GM21576 (cell line): ENCODE results near the gene TSC22D2.

Source experiments
- ATAC-seq: cut with Tn5 transposase; IDR thresholded peaks from one replicate; pipeline ENCODE4 v1.9.1; 2021; ENCODE audit warnings: mild to moderate bottlenecking, moderate library complexity; ENCODE audit not compliant: unreplicated experiment

TSC22D2 gene

DNA sequence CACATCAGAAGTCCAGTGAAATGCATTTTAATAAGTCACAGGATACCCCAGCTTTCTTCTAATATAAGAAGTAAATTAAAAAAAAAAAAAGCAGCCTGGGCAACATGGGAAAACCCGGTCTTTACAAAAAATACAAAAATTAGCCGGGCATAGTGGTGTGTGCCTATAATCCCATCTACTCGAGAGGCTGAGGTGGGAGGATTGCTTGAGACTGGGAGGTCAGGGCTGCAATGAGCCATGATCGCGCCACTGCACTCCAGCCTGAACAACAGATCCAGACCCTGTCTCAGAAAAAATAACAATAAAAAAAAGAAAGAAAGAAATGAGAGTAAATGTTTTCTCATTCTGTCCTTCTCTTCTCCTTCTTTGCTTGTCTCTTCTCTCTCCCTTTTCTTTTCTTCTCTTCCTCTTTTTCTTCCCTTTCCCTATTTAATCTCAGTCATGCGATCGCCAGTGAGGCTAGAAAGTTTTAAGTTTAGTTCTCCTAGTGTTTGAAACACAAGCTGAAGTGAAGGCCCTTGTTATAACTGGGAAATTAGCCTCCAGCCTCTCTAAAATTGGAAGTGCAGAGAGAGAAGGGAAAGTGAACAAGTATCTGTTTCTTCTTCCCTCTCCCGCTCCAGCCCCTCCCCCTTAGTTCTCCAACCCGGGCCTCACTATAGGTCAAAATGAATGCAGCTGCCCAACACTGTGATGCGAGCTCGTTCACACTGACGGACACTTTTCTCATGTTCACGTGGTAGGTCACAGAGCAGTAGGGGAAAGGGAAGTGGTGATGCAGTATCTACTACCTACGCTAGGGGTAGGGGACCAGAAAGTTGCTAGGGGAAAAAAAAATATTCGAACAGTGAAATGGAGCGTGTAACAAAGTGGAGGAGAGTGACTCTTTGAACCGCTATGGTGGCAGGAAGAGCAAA lies 23.5 kb upstream of the TSC22D2 start:
- peak; percentile 98 for ATAC-seq

DNA sequence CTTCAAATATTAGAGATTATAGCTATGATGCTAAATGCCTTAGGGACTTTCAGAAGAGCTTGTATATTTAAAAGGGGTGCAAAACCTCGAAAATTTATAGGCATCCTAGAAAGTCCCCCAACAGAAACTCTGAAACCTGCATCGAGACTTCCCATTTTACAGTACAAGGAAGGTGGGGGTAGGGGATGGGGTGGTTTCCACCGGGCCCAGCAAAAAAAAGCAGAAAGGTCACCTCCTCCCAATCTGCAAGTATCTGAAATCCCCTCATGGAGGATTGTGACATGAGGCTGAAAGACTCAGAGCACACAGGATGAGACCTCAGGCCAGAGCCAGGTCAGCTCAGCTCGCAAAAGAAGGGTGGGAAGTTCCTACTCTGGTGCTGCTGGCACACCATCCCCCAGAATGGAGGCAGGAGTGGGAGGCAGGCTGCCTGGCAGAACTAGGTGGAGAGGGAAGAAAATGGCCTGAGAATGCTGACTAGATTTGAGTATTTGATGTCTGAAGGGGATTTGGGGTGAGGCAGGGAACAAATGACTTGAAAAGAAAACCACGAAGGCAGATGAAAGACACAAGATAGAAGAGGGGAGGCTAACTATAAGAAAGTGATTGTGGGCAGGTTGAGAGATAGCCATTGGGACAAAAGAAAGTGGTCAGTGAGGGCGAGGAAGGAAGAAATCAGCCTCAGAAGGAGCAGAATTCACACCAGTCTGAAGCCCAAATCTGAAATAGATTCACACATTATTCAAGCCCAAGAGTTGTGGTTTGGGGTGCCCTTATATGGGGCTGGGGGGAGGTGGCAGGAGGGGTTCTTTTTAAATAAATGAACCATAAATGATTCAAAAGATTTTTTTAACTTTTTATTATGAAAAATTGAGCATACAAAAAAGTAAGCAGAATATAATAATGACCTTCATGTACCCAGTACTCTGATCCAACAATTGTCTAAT lies 22.5 kb upstream of the TSC22D2 start:
- ATAC-seq = peak; percentile 34

DNA sequence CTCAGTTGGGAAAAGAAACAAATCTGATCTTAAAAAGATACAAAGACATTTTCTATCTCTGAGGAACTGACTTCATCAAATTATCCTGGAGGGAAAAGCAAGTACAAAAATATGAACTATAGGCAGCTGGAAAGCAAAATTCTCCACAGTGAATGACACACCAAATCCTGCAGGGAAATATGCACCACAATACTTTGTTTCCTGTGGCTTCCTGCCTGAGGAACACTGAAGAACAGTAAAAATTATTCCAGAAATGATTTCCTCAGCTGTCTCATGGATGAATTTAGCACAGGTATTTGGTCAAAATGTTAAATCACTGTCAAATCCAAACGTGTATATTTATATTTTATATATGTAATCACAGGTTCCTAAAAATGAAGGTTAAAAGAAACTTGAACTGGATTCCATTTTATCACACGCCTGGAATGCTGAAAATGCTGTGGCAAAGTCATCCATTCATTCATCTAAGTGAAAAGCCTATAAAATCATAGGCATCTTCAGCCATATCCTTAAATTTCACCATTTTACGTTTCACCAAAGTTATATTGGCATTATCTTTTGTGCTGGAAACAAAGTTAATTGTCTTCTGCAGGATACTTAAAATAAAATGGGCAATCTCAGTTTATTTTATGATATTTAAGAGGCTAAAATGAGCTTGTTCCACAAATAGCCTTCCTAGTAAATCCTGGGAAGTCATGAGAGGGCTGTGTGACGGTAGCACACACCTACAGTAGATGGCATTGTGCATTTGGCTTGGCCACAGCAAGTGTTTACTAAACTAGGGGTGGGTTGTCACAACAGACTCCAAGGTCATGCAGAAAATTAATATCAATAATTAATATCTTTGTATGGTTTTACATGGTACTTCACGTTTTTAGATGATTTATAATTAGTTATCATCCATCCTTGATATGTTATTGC lies 19.3 kb upstream of the TSC22D2 start:
- no peak for ATAC-seq

DNA sequence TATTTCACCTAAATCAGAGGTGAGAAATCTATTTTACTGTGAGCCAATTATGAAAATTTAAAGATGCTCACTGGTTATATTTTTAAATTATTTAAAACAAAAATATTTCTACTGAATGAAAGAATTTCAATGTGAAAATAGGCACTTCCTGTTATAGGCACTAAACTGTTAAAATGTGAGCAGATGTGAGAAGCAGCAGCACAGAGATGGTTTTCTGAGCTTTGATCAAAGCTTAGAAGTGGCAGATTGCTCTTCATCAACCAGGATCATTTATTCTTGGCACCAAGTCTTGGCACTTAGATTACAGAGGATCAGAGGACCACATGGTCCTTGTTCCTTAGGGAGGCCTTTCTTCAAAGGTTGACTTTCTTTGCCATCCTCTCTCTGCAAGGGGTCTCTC lies 18.0 kb upstream of the TSC22D2 start:
- ATAC-seq = no peak

DNA sequence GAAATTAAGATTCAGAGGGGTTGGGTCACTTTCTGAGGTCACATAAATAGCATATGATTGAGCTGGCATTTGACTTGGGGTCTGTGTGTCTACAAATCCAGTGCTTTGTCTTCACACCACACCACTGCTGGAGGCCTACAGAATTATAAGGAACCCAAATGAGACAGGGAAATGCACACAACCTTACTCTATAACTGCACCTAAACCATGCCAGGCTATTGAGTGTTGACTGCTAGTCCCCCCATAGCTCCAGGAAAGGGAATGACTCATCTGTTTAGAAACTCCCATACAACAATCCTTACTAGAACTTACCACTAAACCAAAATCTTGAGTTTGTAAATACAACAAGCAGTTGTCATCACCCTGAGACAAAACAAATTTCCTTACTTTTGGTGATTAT lies 16.9 kb upstream of the TSC22D2 start:
- no peak for ATAC-seq

DNA sequence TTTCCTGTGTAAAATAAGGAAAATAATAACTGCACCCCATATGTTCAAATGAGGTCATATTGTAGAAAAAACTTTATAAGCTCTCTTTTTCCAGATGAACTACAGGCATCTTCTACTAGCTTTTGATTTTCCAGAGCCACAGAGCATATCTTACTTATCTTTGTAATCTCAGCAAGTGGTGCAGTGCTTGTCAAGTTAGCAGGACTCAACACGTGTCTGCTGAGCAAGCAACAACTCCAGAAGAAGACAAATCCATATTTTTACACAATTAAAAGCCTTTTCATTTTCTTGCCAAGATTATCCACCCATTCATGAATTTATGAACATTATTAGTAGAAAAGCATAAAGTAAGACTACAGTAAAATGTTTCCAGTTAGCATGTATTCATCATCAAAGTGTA lies 14.4 kb upstream of the TSC22D2 start:
- no peak for ATAC-seq

DNA sequence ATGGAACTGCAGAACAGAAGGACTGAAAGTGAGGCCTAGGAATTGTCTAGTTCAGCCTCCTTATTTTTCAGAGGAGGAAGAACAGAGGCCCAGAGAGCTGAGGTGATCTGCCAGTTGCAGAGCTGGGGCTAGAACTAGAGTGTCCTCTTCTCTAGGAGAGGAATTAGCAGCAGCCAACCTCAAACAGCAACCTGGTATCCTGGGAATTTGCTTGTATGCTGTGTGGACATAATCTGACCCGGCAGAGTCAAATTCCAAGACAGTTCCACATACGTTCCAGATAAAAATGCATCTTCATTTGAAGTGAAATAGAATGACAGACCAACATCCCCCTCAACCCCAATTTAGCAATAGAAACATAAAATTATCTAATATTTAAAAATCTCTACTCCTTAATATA lies 13.5 kb upstream of the TSC22D2 start:
- ATAC-seq = no peak

DNA sequence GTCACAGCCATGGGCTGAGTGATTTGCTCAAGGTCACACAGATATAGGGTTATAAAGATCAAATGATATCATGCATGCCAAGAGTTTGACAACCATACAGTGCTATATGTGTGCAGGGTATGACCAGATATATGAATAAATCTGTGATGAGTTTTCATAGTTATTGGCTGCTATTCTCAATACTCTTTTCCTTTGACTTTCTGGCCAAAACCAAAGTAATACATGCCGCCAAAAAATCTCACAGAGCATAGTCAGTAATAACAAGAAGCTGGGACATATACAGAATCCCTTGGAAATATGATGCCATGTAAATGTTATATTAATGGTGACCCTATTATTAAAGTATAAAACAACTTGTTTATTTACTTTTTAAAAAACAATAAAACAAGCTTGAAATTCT lies 11.6 kb upstream of the TSC22D2 start:
- no peak for ATAC-seq

DNA sequence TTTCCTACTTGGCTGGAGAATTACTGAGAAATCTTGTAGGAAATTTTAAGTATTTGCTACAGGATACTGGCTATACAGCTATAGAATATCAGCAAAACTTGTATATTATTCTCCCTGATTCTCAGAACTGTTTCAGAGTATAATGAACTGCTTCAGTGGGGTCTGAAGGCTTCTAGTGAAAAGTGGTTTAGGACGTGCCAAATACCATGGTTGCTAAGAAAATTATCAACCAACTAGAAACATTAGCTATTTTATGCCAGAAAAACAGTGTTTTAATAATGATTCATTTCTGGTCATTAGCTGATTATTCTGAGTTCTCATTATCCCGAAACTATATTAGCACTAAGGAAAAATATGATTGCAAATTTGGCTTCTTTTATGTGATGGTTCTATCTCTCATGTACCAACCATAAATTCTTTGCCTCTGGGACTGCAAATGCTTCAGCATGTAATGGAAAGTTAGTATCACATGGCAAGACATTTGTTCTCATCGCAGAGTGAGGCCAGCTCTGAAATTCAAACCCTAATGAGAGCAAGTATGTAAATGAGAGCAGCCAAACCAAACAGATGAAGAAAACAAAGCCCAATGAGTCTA lies 11.0 kb upstream of the TSC22D2 start:
- no peak for ATAC-seq

DNA sequence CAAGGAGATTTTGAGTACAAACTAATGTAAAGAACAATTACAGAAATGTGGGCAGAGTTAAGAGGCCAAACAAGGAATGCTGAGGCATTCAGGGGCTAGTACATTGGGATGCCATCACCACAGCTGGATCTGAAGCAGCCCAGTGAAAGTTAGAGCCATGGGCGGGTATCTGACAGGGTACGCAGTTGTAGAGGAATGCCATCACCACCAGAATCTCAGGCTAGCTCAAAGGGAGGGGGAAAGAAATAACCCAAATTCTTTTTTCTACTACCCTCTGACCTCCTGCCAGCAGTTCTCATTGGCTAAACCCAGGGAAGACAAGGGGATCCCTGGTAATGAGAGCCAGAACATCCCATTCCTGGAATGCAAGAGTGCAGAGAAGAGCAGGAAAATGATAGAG lies 9.0 kb upstream of the TSC22D2 start:
- no peak for ATAC-seq

DNA sequence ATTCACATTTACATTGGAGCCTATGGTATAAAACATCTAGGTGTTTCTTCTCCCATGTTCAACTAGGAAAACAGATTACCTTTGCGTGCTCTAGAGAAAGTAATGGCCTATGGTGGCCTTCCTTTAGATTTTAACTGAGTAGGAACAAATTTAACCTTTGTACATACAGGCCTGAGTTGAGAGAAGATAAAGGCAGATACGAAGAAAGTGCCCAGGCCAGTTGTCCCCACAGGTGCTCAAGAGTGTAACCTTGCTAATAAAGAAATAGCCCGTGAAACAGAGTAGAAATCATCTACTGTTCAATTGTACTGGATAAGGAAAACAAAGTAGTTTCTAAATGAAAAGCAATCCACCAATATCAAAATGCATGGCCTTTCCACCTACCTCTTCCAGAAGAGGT lies 6.8 kb upstream of the TSC22D2 start:
- no peak for ATAC-seq

DNA sequence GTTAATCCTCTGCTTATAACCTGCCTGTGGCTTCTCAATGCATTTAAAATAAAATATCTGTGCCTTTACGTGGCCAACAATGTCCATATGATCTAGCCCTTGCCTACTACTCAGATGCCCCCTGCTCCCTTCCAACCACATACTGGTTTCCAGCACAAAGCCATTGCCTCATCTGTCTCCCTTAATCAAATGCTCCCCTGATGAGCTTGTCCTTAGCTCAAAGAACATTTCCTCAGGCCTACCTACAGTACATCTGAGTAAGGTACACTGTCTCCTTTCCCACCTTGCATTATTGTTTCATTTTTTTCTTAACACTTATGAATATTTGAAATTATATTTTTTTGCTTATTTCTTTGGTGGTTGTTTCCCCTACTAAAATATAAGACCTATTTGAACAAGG lies 5.9 kb upstream of the TSC22D2 start:
- no peak for ATAC-seq

DNA sequence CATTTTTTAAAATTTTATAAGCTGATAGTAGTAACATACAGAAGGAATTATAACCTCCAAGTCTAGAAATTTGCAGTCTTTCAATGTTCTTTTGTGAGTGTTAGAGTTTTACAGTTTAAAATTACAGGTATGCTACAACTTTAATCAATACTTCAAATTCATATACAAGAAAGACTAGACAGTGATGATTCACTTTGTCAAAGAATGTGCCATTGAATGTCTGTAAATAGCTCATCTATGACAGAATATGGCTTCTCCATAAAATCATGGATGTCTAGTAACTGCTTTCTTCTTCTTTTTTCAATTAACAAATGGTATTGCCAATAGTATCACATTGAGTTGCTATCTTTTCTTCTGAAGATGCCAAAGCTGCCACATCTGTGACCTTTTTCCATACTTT lies 4.1 kb upstream of the TSC22D2 start:
- ATAC-seq = no peak

DNA sequence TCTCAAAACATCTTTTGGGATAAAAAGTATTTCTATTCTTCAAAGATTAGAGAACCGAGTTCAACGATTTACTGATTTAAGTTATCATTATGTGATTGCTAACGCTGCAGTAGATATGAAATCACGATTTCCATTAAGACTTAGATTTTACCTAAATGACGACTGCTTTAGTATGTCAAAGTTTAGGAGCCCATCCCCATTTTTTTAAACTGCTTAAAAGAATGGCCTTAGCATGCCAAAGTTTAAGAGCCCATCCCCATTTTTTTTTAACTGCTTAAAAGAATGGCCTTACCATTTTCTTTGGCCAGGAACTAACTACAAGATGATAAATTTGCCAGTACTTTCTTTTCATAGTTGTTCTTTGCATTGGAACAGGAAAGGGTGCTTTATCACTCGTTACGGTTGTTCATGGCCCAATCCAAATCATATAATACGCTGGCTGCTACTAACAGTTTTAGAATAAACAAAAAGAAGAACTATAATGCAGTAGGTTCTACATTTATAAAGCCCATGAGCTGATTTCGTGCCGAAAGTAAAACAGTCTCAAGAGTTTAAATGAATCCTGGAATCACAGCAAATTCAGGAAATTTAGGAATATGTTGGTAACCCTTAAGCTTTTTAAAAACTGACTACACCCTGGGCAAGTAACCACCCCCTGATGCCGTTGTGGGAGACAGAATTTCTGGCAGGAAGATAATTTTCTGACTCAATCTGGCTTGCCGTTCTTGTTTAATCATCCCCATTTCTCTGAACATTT lies 869 bp upstream of the TSC22D2 start:
- no peak for ATAC-seq

DNA sequence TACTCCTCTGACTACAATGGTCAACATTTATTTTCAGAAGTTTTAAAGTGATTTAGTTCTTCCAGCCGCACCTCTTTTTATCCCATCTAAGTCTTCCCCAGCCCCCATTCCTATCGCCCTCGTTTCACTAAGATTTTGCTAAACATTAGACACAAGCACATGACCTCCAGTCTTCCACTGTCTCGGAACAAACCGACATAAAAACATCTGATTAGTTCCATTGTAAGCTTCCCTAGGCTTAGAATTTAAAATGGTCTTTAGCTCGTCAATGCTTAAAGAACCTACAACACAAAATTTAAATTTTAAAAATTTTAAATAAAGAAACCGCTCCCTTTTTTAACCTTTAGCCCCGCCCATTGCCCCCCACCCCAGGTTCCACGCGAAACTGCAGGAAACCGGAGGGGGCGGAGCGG lies 284 bp upstream of the TSC22D2 start:
- peak; percentile 3 for ATAC-seq

DNA sequence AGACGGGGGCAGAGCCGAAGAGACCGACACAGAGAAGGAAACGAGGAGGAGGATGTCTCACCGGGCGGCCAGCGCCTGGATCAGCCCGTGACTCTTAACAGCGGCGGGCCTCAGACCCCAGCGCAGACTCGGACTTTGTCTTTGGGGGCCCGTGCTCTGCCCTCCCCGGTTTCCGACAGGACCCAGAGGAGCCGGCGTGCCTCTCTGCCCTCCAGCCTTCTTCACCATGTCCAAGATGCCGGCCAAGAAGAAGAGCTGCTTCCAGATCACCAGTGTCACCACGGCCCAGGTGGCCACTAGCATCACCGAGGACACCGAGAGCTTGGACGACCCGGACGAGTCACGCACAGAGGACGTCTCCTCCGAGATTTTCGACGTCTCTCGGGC lies 1.0 kb downstream of the TSC22D2 start:
- ATAC-seq = no peak

DNA sequence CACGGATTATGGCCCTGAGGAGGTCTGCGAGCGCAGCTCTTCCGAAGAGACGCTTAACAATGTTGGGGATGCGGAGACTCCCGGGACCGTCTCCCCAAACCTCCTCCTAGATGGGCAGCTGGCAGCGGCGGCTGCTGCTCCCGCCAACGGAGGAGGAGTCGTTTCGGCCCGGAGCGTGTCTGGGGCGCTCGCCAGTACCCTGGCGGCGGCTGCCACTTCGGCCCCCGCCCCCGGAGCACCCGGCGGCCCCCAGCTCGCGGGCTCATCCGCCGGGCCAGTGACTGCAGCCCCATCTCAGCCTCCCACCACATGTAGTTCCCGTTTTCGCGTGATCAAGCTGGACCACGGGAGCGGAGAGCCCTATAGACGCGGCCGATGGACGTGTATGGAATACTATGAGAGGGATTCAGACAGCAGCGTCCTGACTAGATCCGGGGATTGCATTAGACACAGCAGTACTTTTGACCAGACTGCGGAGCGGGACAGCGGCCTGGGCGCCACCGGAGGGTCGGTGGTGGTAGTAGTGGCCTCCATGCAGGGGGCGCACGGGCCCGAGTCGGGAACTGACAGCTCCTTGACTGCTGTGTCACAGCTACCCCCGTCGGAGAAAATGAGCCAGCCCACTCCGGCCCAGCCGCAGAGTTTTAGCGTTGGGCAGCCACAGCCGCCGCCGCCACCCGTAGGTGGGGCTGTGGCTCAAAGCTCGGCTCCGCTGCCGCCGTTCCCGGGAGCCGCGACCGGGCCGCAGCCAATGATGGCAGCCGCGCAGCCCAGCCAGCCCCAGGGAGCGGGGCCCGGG lies 1.6 kb downstream of the TSC22D2 start:
- ATAC-seq = peak; percentile 33

DNA sequence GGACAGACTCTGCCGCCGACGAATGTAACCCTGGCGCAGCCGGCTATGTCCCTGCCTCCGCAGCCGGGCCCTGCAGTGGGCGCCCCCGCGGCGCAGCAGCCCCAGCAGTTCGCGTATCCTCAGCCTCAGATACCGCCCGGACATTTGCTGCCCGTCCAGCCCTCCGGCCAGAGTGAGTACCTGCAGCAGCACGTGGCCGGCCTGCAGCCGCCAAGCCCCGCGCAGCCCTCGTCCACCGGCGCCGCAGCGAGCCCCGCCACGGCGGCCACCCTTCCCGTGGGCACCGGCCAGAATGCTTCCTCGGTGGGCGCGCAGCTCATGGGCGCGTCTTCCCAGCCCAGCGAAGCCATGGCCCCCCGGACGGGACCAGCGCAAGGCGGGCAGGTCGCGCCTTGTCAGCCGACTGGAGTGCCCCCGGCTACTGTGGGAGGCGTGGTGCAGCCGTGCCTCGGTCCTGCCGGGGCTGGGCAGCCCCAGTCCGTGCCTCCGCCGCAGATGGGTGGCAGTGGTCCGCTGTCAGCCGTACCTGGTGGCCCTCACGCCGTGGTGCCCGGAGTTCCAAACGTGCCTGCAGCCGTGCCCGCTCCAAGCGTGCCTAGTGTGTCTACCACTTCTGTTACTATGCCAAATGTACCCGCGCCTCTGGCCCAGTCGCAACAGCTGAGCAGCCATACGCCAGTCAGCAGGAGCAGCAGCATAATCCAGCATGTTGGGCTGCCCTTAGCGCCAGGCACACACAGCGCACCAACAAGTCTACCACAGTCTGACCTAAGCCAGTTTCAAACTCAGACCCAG lies 2.4 kb downstream of the TSC22D2 start:
- no peak for ATAC-seq
